Measurements from ENCODE around the gene DLL1. TPM values are rescaled to one million over a fixed set of nuclear protein-coding genes. Genes with fewer than 3 reads are reported as not detected.
A peak's percentile ranks its signal among the peaks of the same experiment; 100 is the strongest.

Gene DLL1
- total RNA-seq, 4 donors from 2014 or later, result 1.8 to 3.7 (median 3.3) TPM

- no peak for ATAC-seq
- peak overlapping the region in 1 of 4 donors; percentile 36 for H3K27ac ChIP-seq
- no peaks in the 10 kb centered on the region for H3K9me3 ChIP-seq
- TF ChIP-seq, protein P1, sequence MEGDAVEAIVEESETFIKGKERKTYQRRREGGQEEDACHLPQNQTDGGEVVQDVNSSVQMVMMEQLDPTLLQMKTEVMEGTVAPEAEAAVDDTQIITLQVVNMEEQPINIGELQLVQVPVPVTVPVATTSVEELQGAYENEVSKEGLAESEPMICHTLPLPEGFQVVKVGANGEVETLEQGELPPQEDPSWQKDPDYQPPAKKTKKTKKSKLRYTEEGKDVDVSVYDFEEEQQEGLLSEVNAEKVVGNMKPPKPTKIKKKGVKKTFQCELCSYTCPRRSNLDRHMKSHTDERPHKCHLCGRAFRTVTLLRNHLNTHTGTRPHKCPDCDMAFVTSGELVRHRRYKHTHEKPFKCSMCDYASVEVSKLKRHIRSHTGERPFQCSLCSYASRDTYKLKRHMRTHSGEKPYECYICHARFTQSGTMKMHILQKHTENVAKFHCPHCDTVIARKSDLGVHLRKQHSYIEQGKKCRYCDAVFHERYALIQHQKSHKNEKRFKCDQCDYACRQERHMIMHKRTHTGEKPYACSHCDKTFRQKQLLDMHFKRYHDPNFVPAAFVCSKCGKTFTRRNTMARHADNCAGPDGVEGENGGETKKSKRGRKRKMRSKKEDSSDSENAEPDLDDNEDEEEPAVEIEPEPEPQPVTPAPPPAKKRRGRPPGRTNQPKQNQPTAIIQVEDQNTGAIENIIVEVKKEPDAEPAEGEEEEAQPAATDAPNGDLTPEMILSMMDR (IDR thresholded peaks at IDR 0.05 in 4 of 5, conservative IDR thresholded peaks at IDR 0.05 in 1 of 5), result no peak
- H3K4me3 ChIP-seq, result no peak overlapping the region
- H3K36me3 ChIP-seq, result no peaks in the 10 kb centered on the region
- H3K4me1 ChIP-seq, result peaks cover 4 to 10% of the 10 kb centered on the region in 2 donors
- no peak for DNase-seq
- intact Hi-C loops (cut with DNase I; ENCODE audit: low total_unique reads), result no loop called here
- in situ Hi-C loops (cut with MboI; ENCODE audit: low sequenced_read_pairs in 4 of 4), result loop anchor here in 2 of 4 donors (25.0 kb wide), 2 partner anchors 249 to 449 kb away; no protein-coding TSS in a partner anchor
- H3K27me3 ChIP-seq, result peaks cover 7 to 25% (median 14%) of the 10 kb centered on the region in 3 donors
These were observed 4.5 kb downstream of the DLL1 start for GRCh38 chr6:170286246-170286933.

DNA sequence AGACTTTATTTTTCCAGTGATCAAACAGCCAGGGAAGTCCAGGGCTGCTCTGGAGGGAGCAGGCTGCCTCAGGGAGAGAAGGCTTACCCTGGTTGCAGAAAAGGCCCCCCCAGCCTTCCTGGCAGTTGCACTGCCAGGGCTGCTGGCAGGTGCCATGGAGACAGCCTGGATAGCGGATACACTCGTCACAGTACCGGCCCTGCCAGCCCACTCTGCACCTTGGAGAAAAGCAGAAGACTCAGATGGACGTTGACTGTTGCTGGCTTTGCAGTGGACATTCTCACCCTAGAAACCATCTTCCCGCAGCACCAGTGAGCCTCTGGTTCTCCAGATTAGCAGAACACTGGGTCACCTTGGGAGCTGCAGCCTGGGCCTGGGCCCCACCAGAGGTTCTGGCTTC, 5.4 kb downstream of the DLL1 start:
- ATAC-seq (no peak), DNase-seq (no peak)
- Histone ChIP-seq H3K36me3 (no peaks in the 10 kb centered on the region), H3K4me3 (no peak overlapping the region), H3K27ac (no peak overlapping the region), H3K4me1 (peaks cover 4 to 8% of the 10 kb centered on the region in 2 donors), H3K27me3 (peaks cover 4 to 17% (median 12%) of the 10 kb centered on the region in 3 donors), H3K9me3 (no peaks in the 10 kb centered on the region)
- intact Hi-C loops (cut with DNase I; ENCODE audit: low total_unique reads), result no loop called here
- no peak for TF ChIP-seq POLR2A (IDR thresholded peaks at IDR 0.05)
- TF ChIP-seq, protein P1 (IDR thresholded peaks at IDR 0.05 in 4 of 5, conservative IDR thresholded peaks at IDR 0.05 in 1 of 5), result no peak
- in situ Hi-C loops (cut with MboI; ENCODE audit: low sequenced_read_pairs in 4 of 4), result loop anchor here in 2 of 4 donors (25.0 kb wide), 2 partner anchors 248 to 448 kb away; no protein-coding TSS in a partner anchor

- ATAC-seq (no peak), DNase-seq (no peak)
- Histone ChIP-seq H3K27ac (no peak overlapping the region), H3K4me1 (peaks cover 4 to 8% of the 10 kb centered on the region in 2 donors), H3K9me3 (no peaks in the 10 kb centered on the region), H3K27me3 (peaks cover 0 to 12% (median 12%) of the 10 kb centered on the region in 3 donors), H3K4me3 (no peak overlapping the region), H3K36me3 (no peaks in the 10 kb centered on the region)
- intact Hi-C loops (cut with DNase I; ENCODE audit: low total_unique reads), result loop anchor here (5.0 kb wide), 2 partner anchors 108 to 157 kb away; no protein-coding TSS in a partner anchor
- in situ Hi-C loops (cut with MboI; ENCODE audit: low sequenced_read_pairs in 4 of 4), result loop anchor here in 2 of 4 donors (25.0 kb wide), 2 partner anchors 248 to 448 kb away; no protein-coding TSS in a partner anchor
- TF ChIP-seq, protein P1 (IDR thresholded peaks at IDR 0.05 in 4 of 5, conservative IDR thresholded peaks at IDR 0.05 in 1 of 5), result no peak
- TF ChIP-seq POLR2A (IDR thresholded peaks at IDR 0.05), result no peak
These were observed 5.9 kb downstream of the DLL1 start for GRCh38 chr6:170284866-170285469.

- ATAC-seq (no peak), DNase-seq (no peak)
- no peak overlapping the region for H3K4me3 ChIP-seq
- no peak for TF ChIP-seq POLR2A (IDR thresholded peaks at IDR 0.05)
- TF ChIP-seq, protein P1 (IDR thresholded peaks at IDR 0.05 in 4 of 5, conservative IDR thresholded peaks at IDR 0.05 in 1 of 5), result no peak
- no peaks in the 10 kb centered on the region for H3K9me3 ChIP-seq
- peaks cover 11 to 12% of the 10 kb centered on the region in 2 donors for H3K4me1 ChIP-seq
- intact Hi-C loops (cut with DNase I; ENCODE audit: low total_unique reads) (loop anchor here (5.0 kb wide), 2 partner anchors 107 to 158 kb away; no protein-coding TSS in a partner anchor), in situ Hi-C loops (cut with MboI; ENCODE audit: low sequenced_read_pairs in 4 of 4) (loop anchor here in 2 of 4 donors (25.0 kb wide), 2 partner anchors 247 to 447 kb away; no protein-coding TSS in a partner anchor)
- H3K36me3 ChIP-seq, result no peaks in the 10 kb centered on the region
- H3K27me3 ChIP-seq, result peaks cover 0 to 12% (median 8%) of the 10 kb centered on the region in 3 donors
- H3K27ac ChIP-seq, result no peak overlapping the region
These were observed 6.6 kb downstream of the DLL1 start for GRCh38 chr6:170284126-170284773.

Data from gastrocnemius medialis (tissue), 4 donors.